NCI-H1048 (cell line): Measurements from ENCODE around the gene PAFAH1B2.

ENCODE experiments used
- DNase-seq: peaks from one replicate; lab custom pipeline; 2025; lab: John Stamatoyannopoulos, UW

The PAFAH1B2 gene

GRCh38 chr11:117220999-117221774, 77.1 kb downstream of the PAFAH1B2 start:
- no peak for DNase-seq

- no peak for DNase-seq
Measured at GRCh38 chr11:117221775-117222517, 77.9 kb downstream of the PAFAH1B2 start.

DNA sequence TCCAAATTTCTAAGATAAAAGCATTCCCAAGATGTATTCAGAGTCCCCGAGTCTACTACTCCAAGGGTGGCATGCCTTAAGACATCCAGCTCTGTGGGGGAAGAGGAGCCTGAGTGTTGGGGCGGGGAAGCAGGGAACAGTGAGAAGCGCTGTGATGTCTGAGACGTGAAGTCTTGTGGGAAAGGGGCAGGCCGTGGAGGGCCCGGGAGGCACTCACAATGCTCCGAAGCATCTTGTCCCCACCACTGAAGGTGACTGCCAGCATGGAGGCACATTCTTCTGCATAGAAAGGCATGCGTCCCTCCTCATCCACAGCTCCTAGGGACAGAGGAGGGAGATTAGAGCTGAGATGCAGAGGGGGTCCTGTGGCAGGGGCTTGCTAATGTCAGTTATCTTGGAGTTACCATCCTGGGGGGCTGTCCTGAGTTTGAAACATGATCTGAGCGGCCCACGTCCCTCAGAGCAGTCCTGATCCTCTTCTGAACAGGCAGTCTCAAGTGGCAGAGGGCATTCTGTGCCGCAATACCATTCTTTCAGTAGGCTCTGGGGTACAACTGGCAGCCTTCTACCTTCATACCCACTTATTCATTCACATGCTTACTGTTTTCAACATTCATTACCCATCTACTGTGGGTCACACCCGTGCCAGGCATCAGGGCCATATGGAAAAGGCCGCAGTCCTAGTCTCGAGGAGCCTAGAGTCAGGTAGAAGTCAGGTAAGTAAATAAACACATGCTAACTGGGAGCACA, 79.1 kb downstream of the PAFAH1B2 start:
- no peak for DNase-seq

DNA sequence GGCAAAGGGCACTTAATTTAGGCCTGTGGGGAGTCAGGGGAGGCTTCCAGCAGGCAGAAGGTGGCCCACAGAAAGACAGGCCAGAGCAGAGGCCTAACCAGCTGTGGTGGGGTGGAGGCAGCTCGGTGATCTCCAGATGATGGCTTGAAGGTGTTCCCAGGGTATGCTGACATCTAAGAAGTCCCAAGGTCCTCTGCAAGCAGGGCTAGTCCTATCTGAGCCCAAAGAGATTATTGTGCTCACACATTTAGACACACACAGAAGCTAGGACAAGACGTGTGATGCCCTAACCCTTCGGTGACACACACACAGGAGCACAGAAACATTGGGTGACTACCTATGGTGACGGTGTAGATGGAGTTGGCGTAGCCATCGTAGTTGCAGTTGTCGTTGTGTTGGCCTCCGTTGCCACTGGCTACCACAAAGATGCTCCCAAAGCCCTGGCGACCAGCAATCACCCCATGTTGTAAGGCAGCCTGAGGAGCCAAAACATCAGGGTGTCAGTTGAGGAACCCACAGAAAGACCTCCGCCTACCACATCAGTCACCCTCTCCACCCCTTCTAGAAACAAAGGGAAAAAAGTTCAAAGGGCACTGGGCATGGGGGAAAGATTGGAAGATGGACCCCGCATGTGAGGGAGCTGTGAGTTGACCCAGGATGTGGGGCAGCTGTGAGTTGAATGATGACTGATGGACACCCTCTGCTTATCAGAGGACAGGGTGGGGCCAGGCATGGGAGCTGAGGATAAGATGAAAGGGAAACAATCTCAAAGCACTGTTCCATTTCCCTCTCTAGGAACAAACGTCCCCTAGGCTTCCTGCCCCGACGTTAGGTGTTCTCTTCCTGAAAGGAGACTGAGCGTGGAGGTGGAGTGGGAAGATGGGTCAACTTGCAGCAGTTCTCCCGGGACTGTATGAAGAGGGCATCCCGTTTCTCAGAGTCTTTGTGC, 79.9 kb downstream of the PAFAH1B2 start:
- DNase-seq, result no peak

- no peak for DNase-seq
Measured at GRCh38 chr11:117225553-117226170, 81.6 kb downstream of the PAFAH1B2 start.
